GM23338 (cell line): Measurements from ENCODE around the gene LPCAT3.

Source experiments
- CTCF ChIP-seq, 2 experiments: fragments of 200-600 bp in 1 of 2; sonication (generic) in 1 of 2; conservative IDR thresholded peaks; 2 replicates each; pipeline versions ENCODE4 v1.5.1 to v1.6.1; 2016 to 2017; ENCODE audit warnings: antibody characterized with exemption in 2 of 2, low read depth in 2 of 2, mild to moderate bottlenecking in 2 of 2, moderate library complexity in 1 of 2
- ETS1 ChIP-seq: IDR thresholded peaks from 2 replicates; pipeline ENCODE4 v1.6.1; 2016; ENCODE audit warnings: antibody characterized with exemption
- EZH2 ChIP-seq: fragments of 200-600 bp; sonication (generic); IDR thresholded peaks from one replicate; pipeline ENCODE4 v1.8.0; 2017; ENCODE audit warnings: antibody characterized with exemption, mild to moderate bottlenecking, low read depth; ENCODE audit not compliant: unreplicated experiment
- NANOG ChIP-seq: IDR thresholded peaks from 2 replicates; pipeline ENCODE4 v1.6.1; 2016; ENCODE audit warnings: antibody characterized with exemption, borderline replicate concordance
- POLR2AphosphoS5 ChIP-seq: IDR thresholded peaks from 2 replicates; pipeline ENCODE4 v1.6.1; 2016; ENCODE audit warnings: antibody characterized with exemption, low read depth
- REST ChIP-seq: IDR thresholded peaks from one replicate; pipeline ENCODE4 v1.6.1; 2018; ENCODE audit warnings: antibody characterized with exemption; ENCODE audit not compliant: unreplicated experiment
- STAT1 ChIP-seq: IDR thresholded peaks from one replicate; pipeline ENCODE4 v1.6.1; 2016; ENCODE audit warnings: antibody characterized with exemption; ENCODE audit not compliant: unreplicated experiment
- ZNF462 ChIP-seq: fragments of 250-450 bp; sonication (Bioruptor Pico); IDR thresholded peaks from 2 replicates; pipeline ENCODE4 v1.5.0; 2020; ENCODE audit warnings: mild to moderate bottlenecking, moderate library complexity

GRCh38 chr12:6959058-6959804, 59.0 kb downstream of the LPCAT3 start:
- TF ChIP-seq REST (no peak), CTCF (conservative IDR thresholded peaks at IDR 0.05; ENCODE audit: low read depth in 2 of 2) (no peak), ZNF462 (CRISPR knock-in tag) (no peak), POLR2AphosphoS5 (no peak), EZH2 (no peak), ETS1 (no peak), STAT1 (no peak), NANOG (no peak)
